ENCODE results near the gene ARPC2.

Gene ARPC2

DNA sequence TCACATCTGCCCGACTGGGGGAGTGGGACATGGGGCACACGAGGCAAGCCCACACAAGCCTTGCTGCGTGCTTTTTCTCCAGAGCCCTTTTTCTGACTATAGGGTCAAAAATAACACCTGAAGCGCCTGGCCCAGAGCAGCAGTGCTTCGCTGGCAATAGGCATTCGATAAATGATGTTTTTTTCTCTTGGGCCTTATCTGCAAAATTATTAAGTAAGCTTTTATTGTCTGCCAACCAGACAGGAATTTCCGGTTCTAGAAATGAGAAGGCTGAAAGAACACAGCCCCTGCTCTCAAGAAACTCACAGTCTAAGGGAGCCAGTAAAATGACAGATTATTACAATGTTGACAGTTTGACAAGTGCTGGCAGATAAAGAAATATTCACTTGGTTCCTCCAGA is 78.0 kb downstream of the ARPC2 start:
- no peak overlapping the region for H3K4me3 ChIP-seq (ENCODE audit: low read depth, low read length)
- DNase-seq (ENCODE audit: low read depth): no peak
- TF ChIP-seq CTCF (IDR thresholded peaks at IDR 0.05; ENCODE audit: insufficient read depth, low read depth, low read length, missing control alignments): no peak

- TF ChIP-seq CTCF (IDR thresholded peaks at IDR 0.05; ENCODE audit: insufficient read depth, low read depth, low read length, missing control alignments): no peak
- no peak overlapping the region for H3K4me3 ChIP-seq (ENCODE audit: low read depth, low read length)
- DNase-seq (ENCODE audit: low read depth): no peak
Measured at GRCh38 chr2:218296200-218296599, 79.2 kb downstream of the ARPC2 start.

DNA sequence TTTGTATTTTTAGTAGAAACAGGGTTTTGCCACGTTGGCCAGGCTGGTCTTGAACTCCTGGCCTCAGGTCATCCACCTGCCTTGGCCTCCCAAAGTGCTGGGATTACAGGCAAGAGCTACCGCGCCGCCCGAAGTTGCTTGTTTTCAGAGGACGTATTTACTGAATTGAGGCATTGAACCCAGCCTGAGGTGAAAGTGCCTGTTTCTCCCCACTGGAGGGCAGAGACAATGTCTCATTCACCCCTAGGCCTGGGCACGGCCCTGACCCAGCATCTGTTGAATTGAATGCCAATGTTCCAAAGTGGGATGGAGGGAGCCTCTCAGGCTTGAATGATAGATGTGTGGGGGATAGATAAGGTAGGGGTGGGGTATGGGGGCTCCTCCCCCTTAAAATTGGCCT is 79.9 kb downstream of the ARPC2 start:
- H3K4me3 ChIP-seq (ENCODE audit: low read depth, low read length): no peak overlapping the region
- TF ChIP-seq CTCF (IDR thresholded peaks at IDR 0.05; ENCODE audit: insufficient read depth, low read depth, low read length, missing control alignments): no peak
- DNase-seq (ENCODE audit: low read depth): no peak

- no peak for DNase-seq (ENCODE audit: low read depth)
- H3K4me3 ChIP-seq (ENCODE audit: low read depth, low read length): no peak overlapping the region
- TF ChIP-seq CTCF (IDR thresholded peaks at IDR 0.05; ENCODE audit: insufficient read depth, low read depth, low read length, missing control alignments): no peak
Measured at GRCh38 chr2:218298314-218298875, 81.4 kb downstream of the ARPC2 start.

DNA sequence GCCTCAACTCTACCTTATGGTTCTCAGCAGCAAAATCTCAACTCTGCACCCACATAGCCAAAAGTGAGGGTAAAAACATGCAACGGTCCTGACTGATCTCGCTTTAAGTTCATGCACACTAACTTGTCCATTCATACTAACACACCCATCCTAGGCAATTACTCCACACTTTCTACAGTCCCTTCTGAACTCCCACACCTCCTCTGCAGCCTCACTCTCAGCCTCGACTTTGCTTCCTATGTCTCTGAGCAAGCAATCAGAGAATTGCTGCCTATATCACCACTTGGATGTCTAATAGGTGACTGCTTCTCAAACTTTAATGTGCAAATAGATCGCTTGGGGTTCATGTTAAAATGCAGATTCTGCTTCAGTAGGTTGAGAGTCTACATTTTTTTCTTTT is 83.2 kb downstream of the ARPC2 start:
- TF ChIP-seq CTCF (IDR thresholded peaks at IDR 0.05; ENCODE audit: insufficient read depth, low read depth, low read length, missing control alignments): no peak
- H3K4me3 ChIP-seq (ENCODE audit: low read depth, low read length): no peak overlapping the region
- DNase-seq (ENCODE audit: low read depth): no peak

DNA sequence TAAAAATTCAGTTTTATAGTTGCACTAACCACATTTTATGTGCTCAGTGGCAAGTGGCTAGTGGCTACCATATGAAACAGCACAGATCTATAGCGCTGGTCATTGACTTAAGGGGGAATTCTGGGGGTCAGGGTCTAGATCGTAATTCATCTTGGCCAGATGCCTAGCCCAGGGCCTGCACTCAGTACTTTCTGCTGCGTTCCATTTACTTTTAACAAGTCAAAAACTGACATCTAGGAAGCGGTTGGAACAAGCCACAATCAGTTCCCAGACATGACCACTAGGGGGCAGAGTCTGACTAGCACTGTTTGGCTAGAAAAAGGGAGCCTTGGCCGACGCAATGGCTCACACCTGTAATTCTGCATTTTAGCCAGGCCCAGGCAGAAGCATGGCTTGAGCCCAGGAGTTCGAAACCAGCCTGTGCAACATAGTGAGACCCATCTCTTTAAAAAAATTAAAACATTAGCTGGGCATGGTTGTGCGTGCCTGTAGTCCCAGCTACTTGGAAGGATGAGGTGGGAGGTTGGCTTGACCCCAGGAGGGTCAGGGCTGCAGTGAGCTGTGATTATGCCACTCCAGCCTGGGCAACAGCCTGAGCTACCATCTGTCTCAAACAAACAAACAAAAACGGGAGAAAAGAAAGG is 84.3 kb downstream of the ARPC2 start:
- peak; percentile 91 for TF ChIP-seq CTCF (IDR thresholded peaks at IDR 0.05; ENCODE audit: insufficient read depth, low read depth, low read length, missing control alignments)
- peak; percentile 93 for DNase-seq (ENCODE audit: low read depth)
- H3K4me3 ChIP-seq (ENCODE audit: low read depth, low read length): no peak overlapping the region
